Hepatocyte (in vitro differentiated cells): Measurements from ENCODE around the gene SHF.

Experiments
- CTCF ChIP-seq: fragments of 200-600 bp; sonication (generic); IDR thresholded peaks from 2 replicates; pipeline ENCODE4 v1.5.1; 2016; ENCODE audit warnings: antibody characterized with exemption, mild to moderate bottlenecking; ENCODE audit not compliant: poor library complexity
- EZH2 ChIP-seq: fragments of 200-600 bp; sonication (generic); IDR thresholded peaks from 2 replicates; pipeline ENCODE4 v1.6.1; 2016; ENCODE audit warnings: antibody characterized with exemption, mild to moderate bottlenecking, borderline replicate concordance
- EZH2phosphoT487 ChIP-seq: fragments of 200-600 bp; sonication (generic); IDR thresholded peaks from one replicate; pipeline ENCODE4 v1.6.1; 2018; ENCODE audit warnings: antibody characterized with exemption, mild to moderate bottlenecking, low read depth, moderate library complexity; ENCODE audit not compliant: unreplicated experiment, severe bottlenecking

- no peak for TF ChIP-seq CTCF
- no peak for TF ChIP-seq EZH2phosphoT487
- TF ChIP-seq EZH2, result no peak
Measured at GRCh38 chr15:45134046-45134445, 53.7 kb downstream of the SHF start.
